IMR-90 (cell line): ENCODE data around the gene PPP6C. TPM values are rescaled to one million over a fixed set of nuclear protein-coding genes. Genes with fewer than 3 reads are reported as not detected.

Source experiments
- ATAC-seq: fragments of 200-7000 bp; cut with Tn5 transposase; 2 replicates; pipeline ENCODE4 v1.9.1; 2020; ENCODE audit warnings: low read depth, mild to moderate bottlenecking, moderate library complexity
- BruUV-seq: library from RNA; stranded (reverse); fragments of 400-500 nt; replicated peaks from 2 replicates; lab custom pipeline; 2021; lab: Mats Ljungman, UMichigan
- CTCF ChIA-PET: fragments of 300-600 bp; formaldehyde crosslinking; extraction: SDS; loops from one replicate; lab custom pipeline; 2021; ENCODE audit warnings: antibody characterized with exemption; lab: Yijun Ruan, JAX
- POLR2A ChIA-PET: fragments of 300-600 bp; sonication (Branson Sonifier 250); formaldehyde crosslinking; loops from one replicate; lab custom pipeline; 2022; ENCODE audit warnings: antibody characterized with exemption; ENCODE audit not compliant: unreplicated experiment; lab: Charles Lee
- DNase-seq: peaks from one replicate; pipeline ENCODE4 v3.0.0; 2013
- H2AFZ ChIP-seq: replicated peaks from 2 replicates; pipeline ENCODE3; 2013; ENCODE audit warnings: low read length, mild to moderate bottlenecking; ENCODE audit not compliant: poor library complexity
- H2AK5ac ChIP-seq: 2 replicates; pipeline ENCODE4 v1.6.1; 2013; ENCODE audit warnings: low read depth, low read length, inconsistent platforms
- H2AK9ac ChIP-seq: replicated peaks from 2 replicates; pipeline ENCODE3; 2013; ENCODE audit warnings: mild to moderate bottlenecking, low read depth, low read length, moderate library complexity; ENCODE audit not compliant: poor library complexity
- H2BK120ac ChIP-seq: 2 replicates; pipeline ENCODE4 v1.6.1; 2013; ENCODE audit warnings: low read depth, low read length, inconsistent platforms
- H2BK15ac ChIP-seq: 3 replicates; pipeline ENCODE4 v1.6.1; 2013; ENCODE audit warnings: low read depth, low read length, inconsistent platforms
- H2BK20ac ChIP-seq: 2 replicates; pipeline ENCODE4 v1.6.1; 2013; ENCODE audit warnings: low read depth, mild to moderate bottlenecking, inconsistent platforms, low read length, moderate library complexity
- H2BK5ac ChIP-seq: 2 replicates; pipeline ENCODE4 v1.6.1; 2013; ENCODE audit warnings: mild to moderate bottlenecking, low read depth, low read length, inconsistent platforms; ENCODE audit not compliant: poor library complexity, severe bottlenecking
- H3K14ac ChIP-seq: replicated peaks from 2 replicates; pipeline ENCODE4 v1.6.1; 2013; ENCODE audit warnings: low read depth, low read length, inconsistent platforms
- H3K18ac ChIP-seq: 2 replicates; pipeline ENCODE4 v1.6.1; 2013; ENCODE audit warnings: low read depth, low read length, control low read depth
- H3K23ac ChIP-seq: 2 replicates; pipeline ENCODE4 v1.6.1; 2013; ENCODE audit warnings: low read depth, low read length, inconsistent platforms
- H3K27ac ChIP-seq: 2 replicates; pipeline ENCODE4 v1.5.1; 2013; ENCODE audit warnings: mild to moderate bottlenecking, control low read depth, low read length; ENCODE audit not compliant: insufficient read depth
- H3K27me3 ChIP-seq: 2 replicates; pipeline ENCODE4 v1.6.1; 2013; ENCODE audit warnings: low read length; ENCODE audit not compliant: control insufficient read depth, insufficient read depth
- H3K36me3 ChIP-seq: 2 replicates; pipeline ENCODE4 v1.6.1; 2013; ENCODE audit warnings: low read length, mixed read lengths; ENCODE audit not compliant: control insufficient read depth, insufficient read depth
- H3K4ac ChIP-seq: 2 replicates; pipeline ENCODE4 v1.6.1; 2013; ENCODE audit warnings: low read depth, low read length, inconsistent platforms
- H3K4me1 ChIP-seq: 2 replicates; pipeline ENCODE4 v1.6.1; 2013; ENCODE audit warnings: low read length, mixed read lengths; ENCODE audit not compliant: control insufficient read depth, insufficient read depth
- H3K4me2 ChIP-seq: 2 replicates; pipeline ENCODE4 v1.6.1; 2013; ENCODE audit warnings: low read depth, mild to moderate bottlenecking, control low read depth, low read length, moderate library complexity
- H3K4me3 ChIP-seq: 2 replicates; pipeline ENCODE4 v1.5.1; 2013; ENCODE audit warnings: low read depth, mild to moderate bottlenecking, control low read depth, low read length, moderate library complexity; ENCODE audit not compliant: insufficient read depth
- H3K56ac ChIP-seq: 2 replicates; pipeline ENCODE4 v1.6.1; 2013; ENCODE audit warnings: low read length, inconsistent platforms; ENCODE audit not compliant: insufficient read depth; ENCODE audit errors: extremely low read depth
- H3K79me1 ChIP-seq, 2 experiments: 2 replicates each; pipeline ENCODE4 v1.6.1; 2013; ENCODE audit warnings: low read length in 2 of 2, inconsistent platforms in 1 of 2, low read depth in 1 of 2
- H3K9ac ChIP-seq: 2 replicates; pipeline ENCODE4 v1.6.1; 2013; ENCODE audit warnings: low read depth, low read length, control low read depth
- H3K9me1 ChIP-seq: 2 replicates; pipeline ENCODE4 v1.6.1; 2013; ENCODE audit warnings: low read length, inconsistent platforms; ENCODE audit not compliant: insufficient read depth
- H3K9me3 ChIP-seq: 2 replicates; pipeline ENCODE4 v1.6.1; 2013; ENCODE audit warnings: low read length; ENCODE audit not compliant: control insufficient read depth, insufficient read depth
- H4K20me1 ChIP-seq: 2 replicates; pipeline ENCODE4 v1.6.1; 2013; ENCODE audit warnings: low read length, inconsistent platforms; ENCODE audit not compliant: insufficient read depth
- H4K5ac ChIP-seq: 2 replicates; pipeline ENCODE4 v1.6.1; 2013; ENCODE audit warnings: mild to moderate bottlenecking, low read depth, low read length, control low read depth
- H4K8ac ChIP-seq, 2 experiments: 2 replicates each; pipeline ENCODE4 v1.6.1; 2013; ENCODE audit warnings: low read depth in 2 of 2, low read length in 2 of 2, control low read depth in 1 of 2, inconsistent platforms in 1 of 2
- H4K91ac ChIP-seq: 2 replicates; pipeline ENCODE4 v1.6.1; 2013; ENCODE audit warnings: low read depth, low read length, inconsistent platforms; ENCODE audit not compliant: insufficient read depth
- BHLHE40 ChIP-seq: fragments of 150-350 bp; IDR thresholded peaks from 2 replicates; pipeline ENCODE4 v1.6.1; 2016; ENCODE audit warnings: mild to moderate bottlenecking, low read depth, low read length
- CEBPB ChIP-seq: IDR thresholded peaks from 2 replicates; pipeline ENCODE4 v1.6.1; 2012; ENCODE audit warnings: low read depth, low read length, improper control_type of control experiment
- CHD1 ChIP-seq: IDR thresholded peaks from 2 replicates; pipeline ENCODE4 v1.6.1; 2012; ENCODE audit warnings: low read depth, low read length, improper control_type of control experiment
- FOS ChIP-seq: fragments of 150-350 bp; IDR thresholded peaks from 2 replicates; pipeline ENCODE4 v1.6.1; 2016; ENCODE audit warnings: low read depth, low read length
- MAFK ChIP-seq: IDR thresholded peaks from 2 replicates; pipeline ENCODE4 v1.6.1; 2012; ENCODE audit warnings: low read depth, low read length, improper control_type of control experiment
- MAZ ChIP-seq: IDR thresholded peaks from 2 replicates; pipeline ENCODE4 v1.6.1; 2012; ENCODE audit warnings: low read depth, mild to moderate bottlenecking, low read length, improper control_type of control experiment, moderate library complexity, borderline replicate concordance
- MXI1 ChIP-seq: IDR thresholded peaks from 2 replicates; pipeline ENCODE4 v1.6.1; 2012; ENCODE audit warnings: low read depth, mild to moderate bottlenecking, low read length, moderate library complexity, borderline replicate concordance
- NFE2L2 ChIP-seq: fragments of 150-350 bp; IDR thresholded peaks from 2 replicates; pipeline ENCODE4 v1.6.1; 2016; ENCODE audit warnings: low read depth, mild to moderate bottlenecking, low read length
- POLR2A ChIP-seq: IDR thresholded peaks from 2 replicates; pipeline ENCODE4 v1.6.1; 2012; ENCODE audit warnings: mild to moderate bottlenecking, low read depth, low read length
- RAD21 ChIP-seq: IDR thresholded peaks from 2 replicates; pipeline ENCODE4 v1.6.1; 2012; ENCODE audit warnings: low read length, improper control_type of control experiment
- RCOR1 ChIP-seq: IDR thresholded peaks from 2 replicates; pipeline ENCODE4 v1.6.1; 2012; ENCODE audit warnings: mild to moderate bottlenecking, low read length, improper control_type of control experiment; ENCODE audit not compliant: insufficient replicate concordance
- RFX5 ChIP-seq: IDR thresholded peaks from 2 replicates; pipeline ENCODE4 v1.8.0; 2012; ENCODE audit warnings: low read depth, mild to moderate bottlenecking, low read length, moderate library complexity
- SMC3 ChIP-seq: fragments of 150-350 bp; IDR thresholded peaks from 2 replicates; pipeline ENCODE4 v1.6.1; 2016; ENCODE audit warnings: low read depth, mild to moderate bottlenecking, antibody characterized with exemption, low read length, moderate library complexity
- WGBS, 2 experiments: methylation state at CpG; one replicate each; pipeline versions ENCODE4 v1.1.5 to v1.1.7; 2013; ENCODE audit warnings: missing lambda C conversion rate in 2 of 2; ENCODE audit not compliant: insufficient read length in 1 of 2; ENCODE audit errors: extremely low coverage in 2 of 2; 5-methylcytosine and 5-hydroxymethylcytosine counted together
- dilution Hi-C: fragments of 300-500 bp; cut with HindIII; formaldehyde crosslinking; loops from one replicate; pipeline ENCODE4 v1.14.3; 2018; ENCODE audit warnings: low sequenced_read_pairs; ENCODE audit not compliant: unreplicated experiment
- in situ Hi-C: fragments of 300-500 bp; cut with MboI; formaldehyde crosslinking; loops from 3 replicates; pipeline ENCODE4 v1.14.3; 2019; ENCODE audit warnings: low sequenced_read_pairs, inconsistent platforms, mixed read lengths
- intact Hi-C: fragments of 100-400 bp; cut with micrococcal nuclease; formaldehyde crosslinking; loops from 2 replicates; pipeline ENCODE4 v1.10.0; 2022
- polyA plus RNA-seq, 3 experiments: library from polyadenylated mRNA; depleted of rRNA; stranded (reverse); fragments of >200 nt; gene quantifications; 2 replicates each; pipeline ENCODE4 v1.2.3, GENCODE V29; 2012; ENCODE audit warnings: low replicate concordance in 1 of 3
- total RNA-seq: library from RNA; depleted of rRNA; stranded (reverse); fragments of >200 nt; gene quantifications from 2 replicates; pipeline ENCODE4 v1.2.3, GENCODE V29; 2012
- TF ChIP-seq, protein P1 (sequence below): conservative IDR thresholded peaks from 2 replicates; pipeline ENCODE4 v1.5.1; 2012; ENCODE audit warnings: mild to moderate bottlenecking, low read depth, low read length, improper control_type of control experiment
- TF ChIP-seq, protein P2 (sequence below): fragments of 150-350 bp; IDR thresholded peaks from 2 replicates; pipeline ENCODE4 v1.6.1; 2017; ENCODE audit warnings: mild to moderate bottlenecking, antibody characterized with exemption, low read length, low read depth

The PPP6C gene
- total and polyA plus RNA-seq, 2 of the 4 experiments (the other 2 are of a cell fraction): 14.5 to 15.4 TPM

DNA sequence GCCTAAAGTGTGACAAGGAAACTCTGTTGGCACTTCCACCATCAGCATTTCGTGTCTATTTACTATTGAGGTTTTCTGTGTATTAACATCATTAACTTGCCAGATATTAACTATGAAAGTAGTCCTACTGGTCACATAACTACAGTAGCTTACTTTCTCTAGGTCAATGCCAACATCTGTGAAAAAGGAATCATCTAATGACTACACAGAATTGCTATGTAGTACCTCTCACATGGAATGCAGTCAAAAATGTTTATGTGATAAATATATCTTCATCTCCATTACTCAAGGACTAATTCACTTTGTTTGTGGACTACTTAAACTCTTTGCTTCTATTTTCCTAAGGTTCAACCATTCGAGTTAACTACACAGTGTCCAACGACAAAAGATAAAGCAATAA, 48.4 kb downstream of the PPP6C start:
- peak overlapping the region in 1 of 2 experiments; percentile 20; a peak in 1 of 4 replicates for H4K8ac ChIP-seq
- peak overlapping the region; percentile 22; the same call in 1 of the 2 replicates for H3K4ac ChIP-seq
- no peaks in the 10 kb centered on the region; the same call in 1 of the 2 replicates for H3K36me3 ChIP-seq
- peaks cover 8 to 45% of the 10 kb centered on the region in 2 experiments for H3K79me1 ChIP-seq
- H3K27ac ChIP-seq: no peak overlapping the region
- H3K56ac ChIP-seq: no peak overlapping the region
- no peaks in the 10 kb centered on the region for H3K9me1 ChIP-seq
- H2BK15ac ChIP-seq: no peak overlapping the region; the same call in 2 of the 3 replicates
- dilution Hi-C loops: no loop called here
- POLR2A ChIA-PET: interaction anchor here (1.1 kb wide), 1 partner anchor 216 kb away, joined by 3 read pairs; no protein-coding TSS in a partner anchor
- no peak overlapping the region for H4K91ac ChIP-seq
- H3K9me3 ChIP-seq: no peaks in the 10 kb centered on the region
- no peak overlapping the region for H2AK5ac ChIP-seq
- in situ Hi-C loops: loop anchor here (5.0 to 10.0 kb wide), 3 partner anchors 199 to 366 kb away; partner anchors contain the start of genes ARPC5L, GOLGA1, NR6A1 and OLFML2A
- ATAC-seq (no peak), DNase-seq (peak; percentile 62)
- H2AK9ac ChIP-seq: no peak overlapping the region
- no peak overlapping the region for H4K5ac ChIP-seq
- H4K20me1 ChIP-seq: peaks cover 3% of the 10 kb centered on the region; the same call in 1 of the 2 replicates
- H3K4me2 ChIP-seq: peak overlapping the region; percentile 53; the same call in 1 of the 2 replicates
- peaks cover 7% of the 10 kb centered on the region; the same call in 1 of the 2 replicates for H3K4me1 ChIP-seq
- peak overlapping the region; percentile 71 for H2BK5ac ChIP-seq
- H3K4me3 ChIP-seq: no peak overlapping the region
- CTCF ChIA-PET: interaction anchor here (0.7 kb wide), 1 partner anchor 23 kb away, joined by 3 read pairs; no protein-coding TSS in a partner anchor
- intact Hi-C loops: no loop called here
- peak overlapping the region; percentile 38; the same call in 1 of the 2 replicates for H3K18ac ChIP-seq
- 0 out of 2 replicates have a peak overlapping the region, but pooled peaks have one; percentile 24 for H3K14ac ChIP-seq
- no peaks in the 10 kb centered on the region for H3K27me3 ChIP-seq
- no CpG with 5 or more reads among the region's 3 CpGs for WGBS, 2 experiments
- no peak overlapping the region for H2BK120ac ChIP-seq
- peak overlapping the region; percentile 45; the same call in 1 of the 2 replicates for H2BK20ac ChIP-seq
- no peak overlapping the region; the same call in 1 of the 2 replicates for H3K23ac ChIP-seq
- H3K9ac ChIP-seq: no peak overlapping the region
- BruUV-seq: no TSS peak
- H2AFZ ChIP-seq: no peak overlapping the region
- no peak for TF ChIP-seq MAZ
- TF ChIP-seq RCOR1: no peak
- TF ChIP-seq FOS: no peak
- TF ChIP-seq, protein P1, sequence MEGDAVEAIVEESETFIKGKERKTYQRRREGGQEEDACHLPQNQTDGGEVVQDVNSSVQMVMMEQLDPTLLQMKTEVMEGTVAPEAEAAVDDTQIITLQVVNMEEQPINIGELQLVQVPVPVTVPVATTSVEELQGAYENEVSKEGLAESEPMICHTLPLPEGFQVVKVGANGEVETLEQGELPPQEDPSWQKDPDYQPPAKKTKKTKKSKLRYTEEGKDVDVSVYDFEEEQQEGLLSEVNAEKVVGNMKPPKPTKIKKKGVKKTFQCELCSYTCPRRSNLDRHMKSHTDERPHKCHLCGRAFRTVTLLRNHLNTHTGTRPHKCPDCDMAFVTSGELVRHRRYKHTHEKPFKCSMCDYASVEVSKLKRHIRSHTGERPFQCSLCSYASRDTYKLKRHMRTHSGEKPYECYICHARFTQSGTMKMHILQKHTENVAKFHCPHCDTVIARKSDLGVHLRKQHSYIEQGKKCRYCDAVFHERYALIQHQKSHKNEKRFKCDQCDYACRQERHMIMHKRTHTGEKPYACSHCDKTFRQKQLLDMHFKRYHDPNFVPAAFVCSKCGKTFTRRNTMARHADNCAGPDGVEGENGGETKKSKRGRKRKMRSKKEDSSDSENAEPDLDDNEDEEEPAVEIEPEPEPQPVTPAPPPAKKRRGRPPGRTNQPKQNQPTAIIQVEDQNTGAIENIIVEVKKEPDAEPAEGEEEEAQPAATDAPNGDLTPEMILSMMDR: no peak
- no peak for TF ChIP-seq BHLHE40
- TF ChIP-seq MXI1: no peak
- TF ChIP-seq, protein P2, sequence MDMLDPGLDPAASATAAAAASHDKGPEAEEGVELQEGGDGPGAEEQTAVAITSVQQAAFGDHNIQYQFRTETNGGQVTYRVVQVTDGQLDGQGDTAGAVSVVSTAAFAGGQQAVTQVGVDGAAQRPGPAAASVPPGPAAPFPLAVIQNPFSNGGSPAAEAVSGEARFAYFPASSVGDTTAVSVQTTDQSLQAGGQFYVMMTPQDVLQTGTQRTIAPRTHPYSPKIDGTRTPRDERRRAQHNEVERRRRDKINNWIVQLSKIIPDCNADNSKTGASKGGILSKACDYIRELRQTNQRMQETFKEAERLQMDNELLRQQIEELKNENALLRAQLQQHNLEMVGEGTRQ: no peak
- no peak for TF ChIP-seq CHD1
- no peak for TF ChIP-seq MAFK
- no peak for TF ChIP-seq POLR2A
- no peak for TF ChIP-seq SMC3
- TF ChIP-seq RFX5: no peak
- no peak for TF ChIP-seq RAD21
- no peak for TF ChIP-seq CEBPB
- no peak for TF ChIP-seq NFE2L2
